ENCODE data around the gene CEP290. TPM values are rescaled to one million over a fixed set of nuclear protein-coding genes. Genes with fewer than 3 reads are reported as not detected.
"Not testable (repeated sequence)": the region's sequence is repeated elsewhere in the genome, so short reads cannot be mapped to it uniquely, and the experiment has no call there.

The CEP290 gene
- total RNA-seq, 4 donors from 2014 or later: 11.3 to 31.3 (median 16.4) TPM

DNA sequence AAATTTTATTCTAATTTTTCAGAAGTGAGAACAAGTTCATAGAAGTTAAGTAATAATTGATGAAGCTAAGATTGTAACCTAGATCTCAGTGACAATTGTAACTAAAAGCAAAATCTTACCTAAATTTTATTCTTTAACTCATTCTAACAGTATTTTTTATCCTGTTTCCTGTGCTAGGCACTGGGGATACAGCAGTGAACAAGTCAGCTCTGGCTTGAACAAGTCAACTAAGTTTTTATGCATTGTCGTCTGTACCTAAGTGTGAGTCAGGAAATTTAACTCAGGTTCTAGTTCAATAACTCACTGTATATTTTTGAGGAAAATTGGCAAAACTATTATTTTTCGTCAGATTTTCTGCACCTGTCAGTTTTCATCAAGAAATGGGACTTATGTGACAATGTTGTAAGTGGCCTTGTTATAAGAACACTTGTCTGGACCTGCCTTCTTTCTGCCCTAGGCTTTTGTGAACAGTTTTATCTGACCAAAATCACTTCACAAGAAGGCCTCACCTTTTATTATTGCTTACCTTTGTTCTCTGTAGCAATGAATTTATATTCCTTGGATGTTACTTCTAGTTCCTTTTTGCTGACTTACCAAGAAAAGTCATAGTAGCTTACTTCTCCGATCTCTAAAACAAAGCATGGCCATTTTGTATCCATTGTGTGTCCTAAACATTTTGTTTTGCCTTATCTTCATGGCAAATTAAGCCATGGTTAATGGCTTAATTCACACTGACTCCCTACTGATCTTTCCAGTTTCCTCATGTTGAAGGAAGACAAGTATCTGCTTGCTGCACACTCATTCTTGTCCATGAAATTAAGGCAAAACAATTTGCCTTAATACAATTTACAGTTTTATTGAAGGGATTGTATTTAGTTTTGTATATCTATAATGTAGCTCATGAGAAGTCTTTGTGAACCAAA, 2.9 kb upstream of the CEP290 start:
- Histone ChIP-seq H3K36me3 (no peaks in the 10 kb centered on the region), H3K9me3 (no peaks in the 10 kb centered on the region), H3K4me3 (no peak overlapping the region), H3K27ac (no peak overlapping the region), H3K27me3 (no peaks in the 10 kb centered on the region), H3K4me1 (peaks cover 0 to 35% (median 0%) of the 10 kb centered on the region in 3 donors)
- TF ChIP-seq EP300 (IDR thresholded peaks at IDR 0.05) (no peak), POLR2A (IDR thresholded peaks at IDR 0.05) (no peak), POLR2AphosphoS5 (IDR thresholded peaks at IDR 0.05) (no peak)
- TF ChIP-seq, protein P1, sequence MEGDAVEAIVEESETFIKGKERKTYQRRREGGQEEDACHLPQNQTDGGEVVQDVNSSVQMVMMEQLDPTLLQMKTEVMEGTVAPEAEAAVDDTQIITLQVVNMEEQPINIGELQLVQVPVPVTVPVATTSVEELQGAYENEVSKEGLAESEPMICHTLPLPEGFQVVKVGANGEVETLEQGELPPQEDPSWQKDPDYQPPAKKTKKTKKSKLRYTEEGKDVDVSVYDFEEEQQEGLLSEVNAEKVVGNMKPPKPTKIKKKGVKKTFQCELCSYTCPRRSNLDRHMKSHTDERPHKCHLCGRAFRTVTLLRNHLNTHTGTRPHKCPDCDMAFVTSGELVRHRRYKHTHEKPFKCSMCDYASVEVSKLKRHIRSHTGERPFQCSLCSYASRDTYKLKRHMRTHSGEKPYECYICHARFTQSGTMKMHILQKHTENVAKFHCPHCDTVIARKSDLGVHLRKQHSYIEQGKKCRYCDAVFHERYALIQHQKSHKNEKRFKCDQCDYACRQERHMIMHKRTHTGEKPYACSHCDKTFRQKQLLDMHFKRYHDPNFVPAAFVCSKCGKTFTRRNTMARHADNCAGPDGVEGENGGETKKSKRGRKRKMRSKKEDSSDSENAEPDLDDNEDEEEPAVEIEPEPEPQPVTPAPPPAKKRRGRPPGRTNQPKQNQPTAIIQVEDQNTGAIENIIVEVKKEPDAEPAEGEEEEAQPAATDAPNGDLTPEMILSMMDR (IDR thresholded peaks at IDR 0.05): no peak
- no peak for ATAC-seq
- WGBS, 2 donors (ENCODE audit: low coverage in 1 of 2): 85 to 90% methylated on average over 3 of the region's 3 CpGs

DNA sequence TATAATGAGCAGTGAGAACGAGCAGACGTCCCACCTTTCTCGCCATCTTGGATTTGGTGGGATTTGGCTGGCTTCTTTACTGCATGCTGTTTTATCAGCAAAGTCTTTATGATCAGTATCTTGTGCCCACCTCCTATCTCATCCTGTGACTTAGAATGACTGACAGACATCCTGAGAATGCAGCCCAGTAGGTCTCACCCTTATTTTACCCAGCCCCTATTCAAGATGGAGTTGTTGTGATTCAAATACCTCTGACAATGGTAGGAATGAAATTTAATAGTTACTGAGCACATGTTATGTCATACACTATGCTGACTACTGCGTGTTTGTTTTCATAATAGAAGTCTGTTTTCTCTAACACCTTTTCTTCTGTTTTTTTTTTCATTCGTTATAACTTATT, 2.1 kb upstream of the CEP290 start:
- no peak for ATAC-seq
- TF ChIP-seq POLR2AphosphoS5 (IDR thresholded peaks at IDR 0.05) (no peak), EP300 (IDR thresholded peaks at IDR 0.05) (no peak), POLR2A (IDR thresholded peaks at IDR 0.05) (no peak)
- TF ChIP-seq, protein P1 (IDR thresholded peaks at IDR 0.05): no peak
- H3K9me3 ChIP-seq: no peaks in the 10 kb centered on the region
- no peaks in the 10 kb centered on the region for H3K36me3 ChIP-seq
- no peak overlapping the region for H3K4me3 ChIP-seq
- WGBS, 2 donors (ENCODE audit: low coverage in 1 of 2): 94 to 96% methylated on average over 5 of the region's 5 CpGs
- no peaks in the 10 kb centered on the region for H3K27me3 ChIP-seq
- no peak overlapping the region for H3K27ac ChIP-seq
- H3K4me1 ChIP-seq: peaks cover 0 to 35% (median 0%) of the 10 kb centered on the region in 3 donors

DNA sequence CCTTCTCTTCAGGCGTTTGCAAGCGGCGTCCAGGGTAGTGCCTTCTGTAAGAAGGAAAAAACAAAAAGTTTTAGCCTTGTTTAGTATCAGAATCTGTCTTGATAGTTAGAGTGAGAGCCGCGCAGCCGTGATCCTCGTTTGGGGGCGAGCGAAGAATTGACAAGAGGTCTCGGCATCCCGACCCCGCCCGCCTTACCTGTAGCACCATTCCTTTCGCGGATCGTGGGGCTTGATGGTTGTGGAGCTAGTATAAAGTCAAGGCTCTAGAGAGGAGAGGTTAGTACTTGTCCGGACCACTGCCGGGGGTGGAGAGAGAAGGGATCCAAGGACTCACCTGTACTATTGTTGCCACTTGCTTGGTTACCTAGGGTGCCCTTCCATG, 713 bp upstream of the CEP290 start:
- no peak for TF ChIP-seq POLR2AphosphoS5 (IDR thresholded peaks at IDR 0.05)
- no peak for TF ChIP-seq EP300 (IDR thresholded peaks at IDR 0.05)
- TF ChIP-seq, protein P1 (IDR thresholded peaks at IDR 0.05): no peak
- TF ChIP-seq POLR2A (IDR thresholded peaks at IDR 0.05): no peak
- Histone ChIP-seq H3K27ac (peak overlapping the region; percentile 59 to 84 (median 78)), H3K9me3 (no peaks in the 10 kb centered on the region), H3K4me3 (peak overlapping the region; percentile 60 to 93), H3K4me1 (peaks cover 0 to 35% (median 0%) of the 10 kb centered on the region in 3 donors), H3K27me3 (no peaks in the 10 kb centered on the region), H3K36me3 (peaks cover 0 to under 1% of the 10 kb centered on the region in 2 donors)
- 2 to 3% methylated on average over 11 to 18 of the region's 18 CpGs for WGBS, 2 donors (ENCODE audit: low coverage in 1 of 2)
- no peak for ATAC-seq

DNA sequence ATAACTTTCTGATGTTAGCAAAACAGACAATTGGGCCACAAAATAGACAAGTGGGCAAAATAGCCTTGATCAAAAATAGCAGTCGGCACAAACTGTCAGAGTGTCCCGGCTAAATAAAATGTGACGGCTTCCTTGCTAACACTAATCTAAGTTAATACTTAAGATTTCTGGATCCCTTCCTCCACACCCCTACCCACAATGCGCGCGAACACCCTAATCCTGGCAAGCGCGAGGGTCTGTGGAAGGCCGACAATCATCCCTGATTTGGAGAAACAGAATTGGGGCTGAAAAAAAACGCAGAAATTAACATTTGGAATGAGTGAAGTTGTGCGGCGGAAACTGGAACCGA, 489 bp downstream of the CEP290 start:
- no peak for ATAC-seq

DNA sequence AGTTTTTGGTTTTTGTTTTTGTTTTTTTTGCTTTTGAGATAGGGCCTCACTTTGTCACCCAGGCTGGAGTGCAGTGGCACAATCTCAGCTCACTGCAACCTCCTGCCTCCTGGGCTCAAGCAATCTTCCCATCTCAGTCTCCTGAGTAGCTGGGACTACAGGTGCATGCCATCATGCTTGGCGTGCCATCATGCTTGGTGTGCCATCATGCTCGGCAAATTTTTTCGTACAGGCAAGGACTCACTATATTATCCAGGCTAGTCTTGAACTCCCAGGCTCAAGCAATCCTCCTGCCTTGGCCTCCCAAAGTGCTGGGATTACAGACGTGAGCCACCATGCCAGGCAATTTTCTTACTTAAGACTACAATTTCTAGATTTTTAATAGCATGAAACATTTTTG, 2.2 kb downstream of the CEP290 start:
- not testable (repeated sequence) for H3K4me3 ChIP-seq, H3K9me3 ChIP-seq, ATAC-seq, H3K27ac ChIP-seq, H3K27me3 ChIP-seq
- peaks cover 0 to 32% (median 0%) of the 10 kb centered on the region in 3 donors for H3K4me1 ChIP-seq
- 100% methylated on average over 1 to 4 of the region's 4 CpGs for WGBS, 2 donors (ENCODE audit: low coverage in 1 of 2)
- H3K36me3 ChIP-seq: peaks cover 0 to 13% of the 10 kb centered on the region in 2 donors

More for the DNA sequence above, 489 bp downstream of the CEP290 start:
- WGBS, 2 donors (ENCODE audit: low coverage in 1 of 2): 6% methylated on average over 10 to 12 of the region's 13 CpGs
- peak overlapping the region in 3 of 4 donors; percentile 76 to 84 (median 80) for H3K27ac ChIP-seq
- H3K4me1 ChIP-seq: peaks cover 0 to 35% (median 0%) of the 10 kb centered on the region in 3 donors
- peaks cover 0 to 7% of the 10 kb centered on the region in 2 donors for H3K36me3 ChIP-seq
- no peaks in the 10 kb centered on the region for H3K9me3 ChIP-seq
- H3K4me3 ChIP-seq: peak overlapping the region; percentile 60 to 93
- TF ChIP-seq POLR2A (IDR thresholded peaks at IDR 0.05) (no peak), EP300 (IDR thresholded peaks at IDR 0.05) (no peak), POLR2AphosphoS5 (IDR thresholded peaks at IDR 0.05) (no peak)
- TF ChIP-seq, protein P1 (IDR thresholded peaks at IDR 0.05): no peak
- no peaks in the 10 kb centered on the region for H3K27me3 ChIP-seq

DNA sequence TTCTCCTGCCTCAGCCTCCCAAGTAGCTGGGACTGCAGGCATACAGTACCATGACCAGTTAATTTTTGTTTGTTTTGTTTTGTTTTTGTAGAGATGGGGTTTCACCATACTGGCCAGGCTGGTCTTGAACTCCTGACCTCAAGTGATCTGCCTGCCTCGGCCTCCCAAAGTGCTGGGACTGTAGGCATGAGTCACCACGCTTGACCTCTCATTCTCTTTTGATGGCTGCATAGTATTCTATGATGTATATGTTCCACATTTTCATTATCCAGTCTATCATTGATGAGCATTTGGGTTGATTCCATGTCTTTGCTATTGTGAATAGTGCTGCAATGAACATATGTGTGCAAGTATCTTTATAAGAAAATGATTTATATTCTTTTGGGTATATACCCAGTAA, 8.7 kb downstream of the CEP290 start:
- 92 to 100% methylated on average over 2 of the region's 2 CpGs for WGBS, 2 donors (ENCODE audit: low coverage in 1 of 2)
- not testable (repeated sequence) for H3K27ac ChIP-seq

More for the DNA sequence above, 8.7 kb downstream of the CEP290 start:
- not testable (repeated sequence) for H3K27me3 ChIP-seq, H3K4me1 ChIP-seq, H3K4me3 ChIP-seq, ATAC-seq, H3K9me3 ChIP-seq
- H3K36me3 ChIP-seq: peaks cover 0 to 55% of the 10 kb centered on the region in 2 donors

All from gastroesophageal sphincter (tissue), 4 donors.